HL-60 (cell line): Measurements from ENCODE around the gene IGLON5.

Experiments
- DNase-seq, 2 experiments: peaks; one replicate each; pipeline ENCODE4 v3.0.0-alpha.2; 2010 to 2020; ENCODE audit warnings: low read depth in 1 of 2, low spot score in 1 of 2
- H3K27ac ChIP-seq: fragments of 250-450 bp; sonication (Bioruptor Pico); replicated peaks from 2 replicates; pipeline ENCODE4 v1.5.1; 2020; ENCODE audit warnings: mild to moderate bottlenecking, moderate library complexity
- H3K27me3 ChIP-seq: fragments of 250-450 bp; sonication (Bioruptor Pico); 2 replicates; pipeline ENCODE4 v1.5.1; 2021; ENCODE audit warnings: mild to moderate bottlenecking, moderate library complexity; ENCODE audit not compliant: insufficient read depth, poor library complexity, severe bottlenecking
- H3K4me3 ChIP-seq: replicated peaks from 2 replicates; pipeline ENCODE4 v1.5.1; 2011; ENCODE audit warnings: mild to moderate bottlenecking, control low read depth, low read length; ENCODE audit not compliant: insufficient read depth
- GABPA ChIP-seq: IDR thresholded peaks from 2 replicates; pipeline ENCODE4 v1.6.1; 2012; ENCODE audit warnings: low read depth
- POLR2AphosphoS5 ChIP-seq: IDR thresholded peaks from 2 replicates; pipeline ENCODE4 v1.6.1; 2012; ENCODE audit warnings: low read depth
- SPI1 ChIP-seq: IDR thresholded peaks from 2 replicates; pipeline ENCODE4 v1.6.1; 2012; ENCODE audit warnings: low read depth, mild to moderate bottlenecking, borderline replicate concordance
- TF ChIP-seq, protein P1 (sequence below): IDR thresholded peaks from one replicate; pipeline ENCODE4 v1.5.1; 2011; ENCODE audit warnings: low read length, control low read depth, inconsistent platforms; ENCODE audit not compliant: insufficient read depth
- TF ChIP-seq, protein P2 (sequence below): IDR thresholded peaks from 2 replicates; pipeline ENCODE4 v1.6.1; 2012; ENCODE audit warnings: low read depth; ENCODE audit not compliant: insufficient replicate concordance

Gene IGLON5

DNA sequence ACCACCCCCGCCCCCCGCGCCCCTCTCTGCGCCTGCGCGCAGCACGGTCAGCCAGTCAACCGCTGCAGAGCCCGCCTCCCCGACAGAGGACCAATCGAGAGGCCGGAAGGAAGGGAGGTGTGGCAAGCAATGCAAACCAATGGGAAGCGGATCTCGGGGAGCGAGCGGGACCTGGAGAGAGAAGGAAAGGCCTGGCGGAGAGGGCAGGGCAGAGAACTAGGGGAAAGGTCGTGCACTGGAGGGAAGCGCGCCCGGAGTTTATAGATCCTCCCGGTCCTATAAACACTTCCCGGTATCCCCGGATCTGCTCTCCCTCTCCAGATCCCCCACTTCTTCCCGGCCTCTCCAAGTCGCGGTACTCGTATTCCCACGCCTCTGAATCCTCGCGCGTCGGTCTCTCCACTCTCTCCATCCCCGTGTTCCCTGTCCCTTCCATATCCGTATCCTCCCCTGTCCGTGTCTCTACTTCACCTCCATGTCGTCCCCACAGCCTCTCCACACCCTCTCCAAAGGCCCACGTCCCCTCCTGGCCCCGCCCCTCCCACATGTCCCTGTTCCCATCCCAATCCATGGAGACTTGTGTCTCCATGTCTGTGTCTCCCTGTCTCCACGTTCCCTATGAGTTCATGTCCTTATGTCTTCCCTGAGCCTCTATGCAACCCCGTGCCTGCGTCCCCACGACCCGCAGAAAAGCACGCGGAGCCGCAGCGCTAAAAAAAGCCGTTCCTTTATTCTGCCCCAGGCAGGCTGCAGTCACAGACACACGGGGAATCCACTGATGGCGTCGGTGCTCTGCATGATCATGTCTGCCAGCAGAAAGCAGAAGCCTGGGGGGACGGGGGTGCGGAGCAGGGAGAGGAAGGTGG lies 55.2 kb downstream of the IGLON5 start:
- H3K27me3 ChIP-seq = no peaks in the 10 kb centered on the region
- DNase-seq = peak; percentile 97 to 99

DNA sequence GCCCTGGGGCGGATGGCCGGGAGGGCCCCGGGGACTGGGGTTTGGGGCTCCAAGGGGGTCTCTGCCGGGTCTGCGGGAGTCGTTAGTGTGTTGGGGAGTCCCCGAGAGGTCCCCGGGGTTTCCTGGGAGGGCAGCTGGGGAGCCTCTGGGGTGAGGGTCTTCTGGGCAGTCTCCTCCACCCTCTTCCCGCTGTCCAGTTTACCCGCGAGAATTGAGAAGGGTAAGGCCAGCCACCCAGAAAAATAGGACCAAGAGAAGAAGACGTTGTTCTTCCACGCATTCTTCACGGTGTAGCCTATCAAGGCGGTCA lies 55.8 kb downstream of the IGLON5 start:
- TF ChIP-seq, protein P1, sequence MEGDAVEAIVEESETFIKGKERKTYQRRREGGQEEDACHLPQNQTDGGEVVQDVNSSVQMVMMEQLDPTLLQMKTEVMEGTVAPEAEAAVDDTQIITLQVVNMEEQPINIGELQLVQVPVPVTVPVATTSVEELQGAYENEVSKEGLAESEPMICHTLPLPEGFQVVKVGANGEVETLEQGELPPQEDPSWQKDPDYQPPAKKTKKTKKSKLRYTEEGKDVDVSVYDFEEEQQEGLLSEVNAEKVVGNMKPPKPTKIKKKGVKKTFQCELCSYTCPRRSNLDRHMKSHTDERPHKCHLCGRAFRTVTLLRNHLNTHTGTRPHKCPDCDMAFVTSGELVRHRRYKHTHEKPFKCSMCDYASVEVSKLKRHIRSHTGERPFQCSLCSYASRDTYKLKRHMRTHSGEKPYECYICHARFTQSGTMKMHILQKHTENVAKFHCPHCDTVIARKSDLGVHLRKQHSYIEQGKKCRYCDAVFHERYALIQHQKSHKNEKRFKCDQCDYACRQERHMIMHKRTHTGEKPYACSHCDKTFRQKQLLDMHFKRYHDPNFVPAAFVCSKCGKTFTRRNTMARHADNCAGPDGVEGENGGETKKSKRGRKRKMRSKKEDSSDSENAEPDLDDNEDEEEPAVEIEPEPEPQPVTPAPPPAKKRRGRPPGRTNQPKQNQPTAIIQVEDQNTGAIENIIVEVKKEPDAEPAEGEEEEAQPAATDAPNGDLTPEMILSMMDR = no peak
- TF ChIP-seq POLR2AphosphoS5 (peak; percentile 36; the same call in 1 of the 2 replicates), SPI1 (no peak), GABPA (no peak)
- TF ChIP-seq, protein P2, sequence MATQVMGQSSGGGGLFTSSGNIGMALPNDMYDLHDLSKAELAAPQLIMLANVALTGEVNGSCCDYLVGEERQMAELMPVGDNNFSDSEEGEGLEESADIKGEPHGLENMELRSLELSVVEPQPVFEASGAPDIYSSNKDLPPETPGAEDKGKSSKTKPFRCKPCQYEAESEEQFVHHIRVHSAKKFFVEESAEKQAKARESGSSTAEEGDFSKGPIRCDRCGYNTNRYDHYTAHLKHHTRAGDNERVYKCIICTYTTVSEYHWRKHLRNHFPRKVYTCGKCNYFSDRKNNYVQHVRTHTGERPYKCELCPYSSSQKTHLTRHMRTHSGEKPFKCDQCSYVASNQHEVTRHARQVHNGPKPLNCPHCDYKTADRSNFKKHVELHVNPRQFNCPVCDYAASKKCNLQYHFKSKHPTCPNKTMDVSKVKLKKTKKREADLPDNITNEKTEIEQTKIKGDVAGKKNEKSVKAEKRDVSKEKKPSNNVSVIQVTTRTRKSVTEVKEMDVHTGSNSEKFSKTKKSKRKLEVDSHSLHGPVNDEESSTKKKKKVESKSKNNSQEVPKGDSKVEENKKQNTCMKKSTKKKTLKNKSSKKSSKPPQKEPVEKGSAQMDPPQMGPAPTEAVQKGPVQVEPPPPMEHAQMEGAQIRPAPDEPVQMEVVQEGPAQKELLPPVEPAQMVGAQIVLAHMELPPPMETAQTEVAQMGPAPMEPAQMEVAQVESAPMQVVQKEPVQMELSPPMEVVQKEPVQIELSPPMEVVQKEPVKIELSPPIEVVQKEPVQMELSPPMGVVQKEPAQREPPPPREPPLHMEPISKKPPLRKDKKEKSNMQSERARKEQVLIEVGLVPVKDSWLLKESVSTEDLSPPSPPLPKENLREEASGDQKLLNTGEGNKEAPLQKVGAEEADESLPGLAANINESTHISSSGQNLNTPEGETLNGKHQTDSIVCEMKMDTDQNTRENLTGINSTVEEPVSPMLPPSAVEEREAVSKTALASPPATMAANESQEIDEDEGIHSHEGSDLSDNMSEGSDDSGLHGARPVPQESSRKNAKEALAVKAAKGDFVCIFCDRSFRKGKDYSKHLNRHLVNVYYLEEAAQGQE = no peak

More for the DNA sequence above, 55.2 kb downstream of the IGLON5 start:
- no peak for TF ChIP-seq SPI1
- no peak for TF ChIP-seq GABPA
- TF ChIP-seq, protein P1 = no peak
- peak; percentile 90 for TF ChIP-seq POLR2AphosphoS5
- TF ChIP-seq, protein P2 = no peak
- Histone ChIP-seq H3K27ac (peak overlapping the region; percentile 92), H3K4me3 (peak overlapping the region; percentile 67)

DNA sequence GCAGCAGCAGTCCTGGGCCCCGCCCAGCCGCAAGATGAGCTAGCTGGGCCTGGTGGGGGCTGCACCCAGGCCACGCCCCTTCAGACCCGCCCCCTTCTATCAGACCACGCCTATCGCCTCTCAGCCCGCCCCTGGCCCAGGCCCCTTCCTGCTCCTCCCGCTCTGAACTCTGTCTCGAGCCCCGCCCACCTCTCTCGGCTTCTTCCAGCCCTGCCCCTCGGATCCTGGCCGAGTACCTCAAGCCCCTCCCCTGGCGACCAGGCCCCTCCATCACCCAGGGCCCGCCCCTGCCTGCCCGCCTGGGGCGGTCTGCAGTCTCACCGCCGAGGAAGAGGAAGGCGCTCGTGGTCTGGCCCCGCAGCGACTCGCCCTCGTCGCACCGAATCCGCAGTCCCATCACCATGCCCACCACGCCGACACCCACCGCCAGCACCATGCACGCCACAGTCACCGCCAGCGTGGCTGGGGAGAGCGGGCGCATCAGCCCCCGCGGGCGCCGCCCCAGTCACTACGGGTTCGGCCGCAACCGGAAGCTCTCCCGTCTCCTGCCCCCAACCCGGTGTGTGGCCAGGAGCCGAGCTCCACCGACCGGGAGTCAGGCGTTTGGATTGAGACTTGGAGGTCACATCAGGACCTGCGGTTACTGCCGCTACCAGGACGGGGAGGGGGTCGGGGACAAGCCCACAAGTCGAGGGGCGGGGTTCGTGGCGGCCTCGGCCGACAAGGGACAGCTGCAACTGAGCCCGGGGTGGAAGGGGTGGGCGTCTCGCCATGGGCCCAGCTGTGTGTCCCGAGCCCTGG lies 56.3 kb downstream of the IGLON5 start:
- no peak for TF ChIP-seq SPI1
- TF ChIP-seq, protein P2 = no peak
- TF ChIP-seq POLR2AphosphoS5 = peak; percentile 19
- TF ChIP-seq, protein P1 = no peak
- no peak for TF ChIP-seq GABPA
- peak overlapping the region; percentile 67 for H3K4me3 ChIP-seq
- peak overlapping the region; percentile 92 for H3K27ac ChIP-seq
- no peaks in the 10 kb centered on the region for H3K27me3 ChIP-seq
- peak; percentile 99 to 100 for DNase-seq

More for the DNA sequence above, 55.8 kb downstream of the IGLON5 start:
- H3K4me3 ChIP-seq = peak overlapping the region; percentile 67
- H3K27ac ChIP-seq = peak overlapping the region; percentile 92
- no peak for DNase-seq
- H3K27me3 ChIP-seq = no peaks in the 10 kb centered on the region
